ENCODE results near the gene CFHR1.

GRCh38 chr1:196860323-196860884, 40.9 kb downstream of the CFHR1 start:
- no peak for TF ChIP-seq CTCF (IDR thresholded peaks at IDR 0.05; ENCODE audit: insufficient read depth, low read length, poor library complexity, severe bottlenecking)
- TF ChIP-seq EZH2phosphoT487 (conservative IDR thresholded peaks at IDR 0.05; ENCODE audit: low read length): no peak

Data from SU-DHL-6 (cell line).